ENCODE measurements around the gene MED13L. TPM values are rescaled to one million over a fixed set of nuclear protein-coding genes. Genes with fewer than 3 reads are reported as not detected.
A peak's percentile ranks its signal among the peaks of the same experiment; 100 is the strongest.

Gene MED13L
- total RNA-seq, 3 donors from 2014 or later: 248 to 387 (median 279) TPM

GRCh38 chr12:116262741-116263140 is 14.8 kb downstream of the MED13L start:
- H3K27ac ChIP-seq: no peak overlapping the region
- H3K9me3 ChIP-seq: no peaks in the 10 kb centered on the region

GRCh38 chr12:116261525-116262100 is 15.9 kb downstream of the MED13L start:
- Histone ChIP-seq H3K27me3 (no peaks in the 10 kb centered on the region), H3K4me3 (no peak overlapping the region), H3K9me3 (no peaks in the 10 kb centered on the region), H3K27ac (no peak overlapping the region), H3K36me3 (no peaks in the 10 kb centered on the region), H3K4me1 (peaks cover 0 to 36% of the 10 kb centered on the region in 2 donors)
- intact Hi-C loops (cut with DNase I; ENCODE audit: low total_unique reads): no loop called here
- TF ChIP-seq CTCF (IDR thresholded peaks at IDR 0.05): no peak
- TF ChIP-seq POLR2A (IDR thresholded peaks at IDR 0.05): no peak
- TF ChIP-seq POLR2AphosphoS5 (IDR thresholded peaks at IDR 0.05): no peak
- DNase-seq (ENCODE audit: low spot score in 2 of 2): no peak

More at GRCh38 chr12:116262741-116263140, 14.8 kb downstream of the MED13L start:
- H3K36me3 ChIP-seq: no peaks in the 10 kb centered on the region
- no peak for TF ChIP-seq POLR2AphosphoS5 (IDR thresholded peaks at IDR 0.05)
- no peak for TF ChIP-seq CTCF (IDR thresholded peaks at IDR 0.05)
- no peak for TF ChIP-seq POLR2A (IDR thresholded peaks at IDR 0.05)
- H3K27me3 ChIP-seq: no peaks in the 10 kb centered on the region
- intact Hi-C loops (cut with DNase I; ENCODE audit: low total_unique reads): no loop called here
- no peak overlapping the region for H3K4me3 ChIP-seq
- DNase-seq (ENCODE audit: low spot score in 2 of 2): no peak
- peaks cover 0 to 27% of the 10 kb centered on the region in 2 donors for H3K4me1 ChIP-seq

GRCh38 chr12:116259800-116260577 is 17.5 kb downstream of the MED13L start:
- no peaks in the 10 kb centered on the region for H3K9me3 ChIP-seq
- intact Hi-C loops (cut with DNase I; ENCODE audit: low total_unique reads): no loop called here
- no peak for DNase-seq (ENCODE audit: low spot score in 2 of 2)
- no peak overlapping the region for H3K27ac ChIP-seq
- no peak for TF ChIP-seq CTCF (IDR thresholded peaks at IDR 0.05)
- no peak for TF ChIP-seq POLR2A (IDR thresholded peaks at IDR 0.05)
- TF ChIP-seq POLR2AphosphoS5 (IDR thresholded peaks at IDR 0.05): no peak
- no peak overlapping the region for H3K4me3 ChIP-seq
- H3K4me1 ChIP-seq: peaks cover 0 to 20% of the 10 kb centered on the region in 2 donors
- H3K27me3 ChIP-seq: no peaks in the 10 kb centered on the region
- no peaks in the 10 kb centered on the region for H3K36me3 ChIP-seq

- no peaks in the 10 kb centered on the region for H3K9me3 ChIP-seq
- H3K27me3 ChIP-seq: no peaks in the 10 kb centered on the region
- H3K4me1 ChIP-seq: peaks cover 0 to 13% of the 10 kb centered on the region in 2 donors
- no peak overlapping the region for H3K4me3 ChIP-seq
- intact Hi-C loops (cut with DNase I; ENCODE audit: low total_unique reads): no loop called here
- DNase-seq (ENCODE audit: low spot score in 2 of 2): no peak
- peak overlapping the region in 1 of 2 donors; percentile 25 for H3K27ac ChIP-seq
- H3K36me3 ChIP-seq: no peaks in the 10 kb centered on the region
- TF ChIP-seq POLR2A (IDR thresholded peaks at IDR 0.05) (no peak), CTCF (IDR thresholded peaks at IDR 0.05) (no peak), POLR2AphosphoS5 (IDR thresholded peaks at IDR 0.05) (no peak)
Measured at GRCh38 chr12:116257826-116258225, 19.7 kb downstream of the MED13L start.

GRCh38 chr12:116257215-116257614 is 20.3 kb downstream of the MED13L start:
- Histone ChIP-seq H3K27me3 (no peaks in the 10 kb centered on the region), H3K9me3 (no peaks in the 10 kb centered on the region), H3K4me1 (peaks cover 0 to 13% of the 10 kb centered on the region in 2 donors), H3K27ac (peak overlapping the region; percentile 25 to 32), H3K36me3 (no peaks in the 10 kb centered on the region), H3K4me3 (no peak overlapping the region)
- no peak for TF ChIP-seq POLR2AphosphoS5 (IDR thresholded peaks at IDR 0.05)
- DNase-seq (ENCODE audit: low spot score in 2 of 2): no peak
- intact Hi-C loops (cut with DNase I; ENCODE audit: low total_unique reads): no loop called here

Data from breast epithelium (tissue), 4 donors.